ENCODE results near the gene PFKP. TPM values are rescaled to one million over a fixed set of nuclear protein-coding genes. Genes with fewer than 3 reads are reported as not detected.
A peak's percentile ranks its signal among the peaks of the same experiment; 100 is the strongest.

The PFKP gene
- total RNA-seq, 1 donor from 2014 or later: 24.2 TPM

DNA sequence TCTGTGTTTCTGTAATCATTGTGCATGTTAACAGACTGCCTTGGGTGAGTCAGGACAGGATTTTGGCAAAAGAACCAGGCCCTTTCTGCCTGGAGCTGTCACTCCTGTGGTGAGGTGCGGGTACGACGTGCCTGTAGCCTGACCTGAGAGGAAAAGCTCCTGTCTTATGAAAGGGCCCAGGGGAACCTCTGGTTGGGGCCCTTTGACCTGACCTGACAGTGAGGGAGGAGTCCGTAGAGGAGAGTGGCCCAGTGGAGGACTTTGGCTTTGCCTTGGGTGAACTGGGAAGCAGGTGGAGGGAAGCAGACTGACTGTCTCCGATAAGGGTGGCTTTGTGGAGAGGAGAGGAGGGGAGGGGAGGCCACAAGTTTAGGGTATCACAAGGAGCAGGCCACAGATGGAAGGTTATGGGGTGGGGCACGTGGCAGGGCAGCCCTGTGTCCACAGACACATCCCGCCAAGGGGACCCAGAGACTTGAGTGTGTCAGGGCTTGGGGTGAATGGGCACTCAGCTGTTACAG, 6.9 kb downstream of the PFKP start:
- Mint-ChIP-seq H3K9me3 (ENCODE audit: unreplicated experiment) (peaks cover 3% of the 10 kb centered on the region), H3K36me3 (ENCODE audit: unreplicated experiment) (no peaks in the 10 kb centered on the region), H3K27ac (ENCODE audit: unreplicated experiment) (no peak overlapping the region), H3K4me3 (ENCODE audit: unreplicated experiment) (no peak overlapping the region), H3K27me3 (ENCODE audit: unreplicated experiment) (peaks cover 5% of the 10 kb centered on the region), H3K4me1 (ENCODE audit: low read depth, unreplicated experiment) (peaks cover 6% of the 10 kb centered on the region)
- no peak for DNase-seq
- TF ChIP-seq CTCF (IDR thresholded peaks at IDR 0.05; ENCODE audit: partially characterized antibody, unreplicated experiment): no peak

DNA sequence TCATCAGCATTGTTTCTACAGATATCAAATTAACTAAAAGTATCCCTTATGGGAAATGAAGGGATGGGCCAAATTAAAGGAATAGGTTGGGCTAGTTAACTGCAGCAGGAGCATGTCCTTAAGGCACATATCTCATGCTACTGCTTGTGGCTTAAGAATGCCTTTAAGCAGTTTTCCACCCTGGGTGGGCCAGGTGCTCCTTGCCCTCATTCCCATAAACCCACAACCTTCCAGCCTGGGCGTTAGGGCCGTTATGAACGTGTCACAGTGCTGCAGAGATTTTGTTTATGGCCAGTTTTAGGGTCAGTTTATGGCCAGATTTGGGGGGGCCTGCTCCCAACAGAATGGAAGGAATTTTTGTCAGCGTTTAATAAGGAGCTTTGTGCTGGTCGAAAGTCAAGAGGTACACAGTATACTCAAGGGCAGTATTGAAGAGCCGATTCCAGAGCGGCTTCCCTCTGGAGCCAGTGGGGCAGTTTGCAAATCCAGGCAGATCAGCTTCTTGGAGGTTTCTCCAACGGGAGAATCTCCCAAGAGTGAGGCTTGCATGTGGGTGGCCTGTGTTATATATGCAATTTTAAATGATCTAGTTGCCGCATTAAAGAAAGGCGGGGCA, 7.7 kb downstream of the PFKP start:
- no peak overlapping the region for H3K27ac Mint-ChIP-seq (ENCODE audit: unreplicated experiment)
- no peak for TF ChIP-seq CTCF (IDR thresholded peaks at IDR 0.05; ENCODE audit: partially characterized antibody, unreplicated experiment)
- peaks cover 2% of the 10 kb centered on the region for H3K27me3 Mint-ChIP-seq (ENCODE audit: unreplicated experiment)
- H3K4me3 Mint-ChIP-seq (ENCODE audit: unreplicated experiment): no peak overlapping the region
- peaks cover 8% of the 10 kb centered on the region for H3K4me1 Mint-ChIP-seq (ENCODE audit: low read depth, unreplicated experiment)
- H3K9me3 Mint-ChIP-seq (ENCODE audit: unreplicated experiment): no peaks in the 10 kb centered on the region
- DNase-seq: no peak
- H3K36me3 Mint-ChIP-seq (ENCODE audit: unreplicated experiment): no peaks in the 10 kb centered on the region

- peaks cover 12% of the 10 kb centered on the region for H3K4me1 Mint-ChIP-seq (ENCODE audit: low read depth, unreplicated experiment)
- no peak overlapping the region for H3K27ac Mint-ChIP-seq (ENCODE audit: unreplicated experiment)
- no peak for DNase-seq
- H3K9me3 Mint-ChIP-seq (ENCODE audit: unreplicated experiment): peaks cover 2% of the 10 kb centered on the region
- no peak for TF ChIP-seq CTCF (IDR thresholded peaks at IDR 0.05; ENCODE audit: partially characterized antibody, unreplicated experiment)
- H3K4me3 Mint-ChIP-seq (ENCODE audit: unreplicated experiment): no peak overlapping the region
- no peaks in the 10 kb centered on the region for H3K36me3 Mint-ChIP-seq (ENCODE audit: unreplicated experiment)
- H3K27me3 Mint-ChIP-seq (ENCODE audit: unreplicated experiment): peaks cover 5% of the 10 kb centered on the region
Measured at GRCh38 chr10:3076138-3076537, 8.8 kb downstream of the PFKP start.

GRCh38 chr10:3077509-3077908, 10.2 kb downstream of the PFKP start:
- no peak for DNase-seq
- Mint-ChIP-seq H3K9me3 (ENCODE audit: unreplicated experiment) (peaks cover 2% of the 10 kb centered on the region), H3K36me3 (ENCODE audit: unreplicated experiment) (no peaks in the 10 kb centered on the region), H3K4me3 (ENCODE audit: unreplicated experiment) (no peak overlapping the region), H3K4me1 (ENCODE audit: low read depth, unreplicated experiment) (peaks cover 12% of the 10 kb centered on the region), H3K27me3 (ENCODE audit: unreplicated experiment) (peaks cover 5% of the 10 kb centered on the region), H3K27ac (ENCODE audit: unreplicated experiment) (no peak overlapping the region)
- TF ChIP-seq CTCF (IDR thresholded peaks at IDR 0.05; ENCODE audit: partially characterized antibody, unreplicated experiment): no peak

DNA sequence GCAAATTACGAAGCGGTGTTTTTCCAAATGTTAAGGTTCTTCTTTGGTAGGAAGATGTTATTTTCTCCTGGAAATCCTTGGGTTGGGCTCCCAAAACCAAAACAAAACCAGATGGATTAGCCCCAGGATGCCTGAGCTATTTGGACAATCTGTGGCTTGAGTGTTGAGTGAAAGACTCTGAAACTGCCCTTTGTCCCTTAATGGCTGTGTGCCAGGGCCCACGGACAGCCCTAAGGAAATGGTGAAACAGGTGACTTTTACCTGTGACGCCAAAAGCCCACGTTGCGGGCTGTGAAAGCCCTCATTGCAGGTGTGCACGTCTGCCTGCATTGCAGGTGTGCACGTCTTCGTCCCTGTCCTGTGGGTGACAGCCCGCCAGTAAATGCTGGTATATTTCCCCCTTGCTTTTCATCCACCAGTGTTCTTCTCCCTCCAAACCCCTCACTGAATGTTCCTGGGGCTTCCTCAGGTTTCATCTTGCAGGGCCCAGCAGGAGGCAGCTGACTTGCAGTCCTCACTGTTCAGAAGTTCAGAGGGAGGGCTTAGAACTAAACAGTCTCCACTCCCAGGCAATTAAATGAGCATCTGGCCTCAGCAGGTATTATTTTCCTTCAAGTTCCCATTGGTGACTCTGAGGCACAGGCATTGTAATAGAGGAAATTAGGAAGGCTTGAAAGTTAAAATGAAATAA, 10.7 kb downstream of the PFKP start:
- TF ChIP-seq CTCF (IDR thresholded peaks at IDR 0.05; ENCODE audit: partially characterized antibody, unreplicated experiment): no peak
- Mint-ChIP-seq H3K4me3 (ENCODE audit: unreplicated experiment) (peak overlapping the region; percentile 39), H3K4me1 (ENCODE audit: low read depth, unreplicated experiment) (peaks cover 12% of the 10 kb centered on the region), H3K9me3 (ENCODE audit: unreplicated experiment) (peaks cover 2% of the 10 kb centered on the region), H3K36me3 (ENCODE audit: unreplicated experiment) (no peaks in the 10 kb centered on the region), H3K27me3 (ENCODE audit: unreplicated experiment) (peaks cover 5% of the 10 kb centered on the region), H3K27ac (ENCODE audit: unreplicated experiment) (peak overlapping the region; percentile 14)
- DNase-seq: no peak

Data from glutamatergic neuron (in vitro differentiated cells).